ENCODE measurements around the gene TMEM11.

Gene TMEM11

GRCh38 chr17:21174713-21175112 is 39.2 kb downstream of the TMEM11 start:
- Histone ChIP-seq H3K27ac (ENCODE audit: insufficient read depth in 1 of 2, low read depth in 1 of 2, low read length in 2 of 2, poor library complexity in 1 of 2, severe bottlenecking in 2 of 2) (no peak overlapping the region), H3K4me3 (ENCODE audit: control insufficient read depth in 1 of 7, extremely low read depth in 1 of 7, insufficient read depth in 4 of 7, low read depth in 2 of 7, low read length in 6 of 7) (no peak overlapping the region), H3K9me3 (ENCODE audit: control extremely low read depth in 1 of 5, control insufficient read depth in 4 of 5, insufficient read depth in 2 of 5, low read depth in 1 of 5, low read length in 4 of 5) (no peaks in the 10 kb centered on the region), H3K36me3 (ENCODE audit: control insufficient read depth in 4 of 4, insufficient read depth in 4 of 4, low read length in 3 of 4) (peaks cover 0 to 38% (median 18%) of the 10 kb centered on the region in 4 experiments), H3K27me3 (replicated peaks in 2 of 5; ENCODE audit: control insufficient read depth in 4 of 5, insufficient read depth in 5 of 5, low read length in 4 of 5) (no peaks in the 10 kb centered on the region), H3K4me1 (ENCODE audit: control extremely low read depth in 1 of 4, control insufficient read depth in 4 of 4, insufficient read depth in 4 of 4, low read length in 3 of 4) (peaks cover 0 to 4% (median 2%) of the 10 kb centered on the region in 4 experiments)
- WGBS (ENCODE audit: insufficient coverage): 95% methylated on average over 5 of the region's 7 CpGs
- ChIA-PET CTCF (interaction anchor here (1.1 kb wide), 1 partner anchor 15 kb away, joined by 3 read pairs; no protein-coding TSS in a partner anchor), POLR2A (no interaction called here)
- DNase-seq: no peak

- ChIA-PET CTCF (interaction anchor here (0.7 to 1.1 kb wide), 2 partner anchors 14 to 16 kb away, joined by 3 read pairs; no protein-coding TSS in a partner anchor), POLR2A (no interaction called here)
- H3K4me1 ChIP-seq (ENCODE audit: control extremely low read depth in 1 of 4, control insufficient read depth in 4 of 4, insufficient read depth in 4 of 4, low read length in 3 of 4): peaks cover 0 to 4% (median 2%) of the 10 kb centered on the region in 4 experiments
These were observed 39.8 kb downstream of the TMEM11 start for GRCh38 chr17:21174186-21174585.

GRCh38 chr17:21173543-21173942 is 40.4 kb downstream of the TMEM11 start:
- CTCF ChIA-PET: interaction anchor here (0.7 to 1.1 kb wide), 3 partner anchors 13 to 22 kb away, joined by 3 to 4 read pairs (median 3); no protein-coding TSS in a partner anchor
- H3K9me3 ChIP-seq (ENCODE audit: control extremely low read depth in 1 of 5, control insufficient read depth in 4 of 5, insufficient read depth in 2 of 5, low read depth in 1 of 5, low read length in 4 of 5): no peaks in the 10 kb centered on the region
- no peaks in the 10 kb centered on the region for H3K27me3 ChIP-seq (replicated peaks in 2 of 5; ENCODE audit: control insufficient read depth in 4 of 5, insufficient read depth in 5 of 5, low read length in 4 of 5)
- peaks cover 0 to 4% (median 2%) of the 10 kb centered on the region in 4 experiments for H3K4me1 ChIP-seq (ENCODE audit: control extremely low read depth in 1 of 4, control insufficient read depth in 4 of 4, insufficient read depth in 4 of 4, low read length in 3 of 4)
- no peak overlapping the region for H3K27ac ChIP-seq (ENCODE audit: insufficient read depth in 1 of 2, low read depth in 1 of 2, low read length in 2 of 2, poor library complexity in 1 of 2, severe bottlenecking in 2 of 2)
- H3K36me3 ChIP-seq (ENCODE audit: control insufficient read depth in 4 of 4, insufficient read depth in 4 of 4, low read length in 3 of 4): peaks cover 0 to 34% (median 16%) of the 10 kb centered on the region in 4 experiments
- 100% methylated on average over 1 of the region's 2 CpGs for WGBS (ENCODE audit: insufficient coverage)
- POLR2A ChIA-PET: no interaction called here
- no peak overlapping the region for H3K4me3 ChIP-seq (ENCODE audit: control insufficient read depth in 1 of 7, extremely low read depth in 1 of 7, insufficient read depth in 4 of 7, low read depth in 2 of 7, low read length in 6 of 7)
- no peak for DNase-seq

More at GRCh38 chr17:21174186-21174585, 39.8 kb downstream of the TMEM11 start:
- WGBS (ENCODE audit: insufficient coverage): 96% methylated on average over 6 of the region's 8 CpGs
- Histone ChIP-seq H3K27ac (ENCODE audit: insufficient read depth in 1 of 2, low read depth in 1 of 2, low read length in 2 of 2, poor library complexity in 1 of 2, severe bottlenecking in 2 of 2) (no peak overlapping the region), H3K4me3 (ENCODE audit: control insufficient read depth in 1 of 7, extremely low read depth in 1 of 7, insufficient read depth in 4 of 7, low read depth in 2 of 7, low read length in 6 of 7) (no peak overlapping the region), H3K9me3 (ENCODE audit: control extremely low read depth in 1 of 5, control insufficient read depth in 4 of 5, insufficient read depth in 2 of 5, low read depth in 1 of 5, low read length in 4 of 5) (no peaks in the 10 kb centered on the region), H3K36me3 (ENCODE audit: control insufficient read depth in 4 of 4, insufficient read depth in 4 of 4, low read length in 3 of 4) (peaks cover 0 to 35% (median 16%) of the 10 kb centered on the region in 4 experiments), H3K27me3 (replicated peaks in 2 of 5; ENCODE audit: control insufficient read depth in 4 of 5, insufficient read depth in 5 of 5, low read length in 4 of 5) (no peaks in the 10 kb centered on the region)
- DNase-seq: no peak

GRCh38 chr17:21172846-21173245 is 41.1 kb downstream of the TMEM11 start:
- no peaks in the 10 kb centered on the region for H3K9me3 ChIP-seq (ENCODE audit: control extremely low read depth in 1 of 5, control insufficient read depth in 4 of 5, insufficient read depth in 2 of 5, low read depth in 1 of 5, low read length in 4 of 5)
- no peaks in the 10 kb centered on the region for H3K27me3 ChIP-seq (replicated peaks in 2 of 5; ENCODE audit: control insufficient read depth in 4 of 5, insufficient read depth in 5 of 5, low read length in 4 of 5)
- CTCF ChIA-PET: interaction anchor here (1.1 kb wide), 2 partner anchors 18 to 23 kb away, joined by 3 to 4 read pairs; no protein-coding TSS in a partner anchor
- H3K36me3 ChIP-seq (ENCODE audit: control insufficient read depth in 4 of 4, insufficient read depth in 4 of 4, low read length in 3 of 4): peaks cover 0 to 34% (median 16%) of the 10 kb centered on the region in 4 experiments
- no peak overlapping the region for H3K4me3 ChIP-seq (ENCODE audit: control insufficient read depth in 1 of 7, extremely low read depth in 1 of 7, insufficient read depth in 4 of 7, low read depth in 2 of 7, low read length in 6 of 7)
- POLR2A ChIA-PET: no interaction called here
- H3K27ac ChIP-seq (ENCODE audit: insufficient read depth in 1 of 2, low read depth in 1 of 2, low read length in 2 of 2, poor library complexity in 1 of 2, severe bottlenecking in 2 of 2): no peak overlapping the region
- H3K4me1 ChIP-seq (ENCODE audit: control extremely low read depth in 1 of 4, control insufficient read depth in 4 of 4, insufficient read depth in 4 of 4, low read length in 3 of 4): peaks cover 0 to 4% (median 2%) of the 10 kb centered on the region in 4 experiments
- no peak for DNase-seq
- WGBS (ENCODE audit: insufficient coverage): 100% methylated on average over 1 of the region's 6 CpGs

- no peak overlapping the region for H3K4me3 ChIP-seq (ENCODE audit: control insufficient read depth in 1 of 7, extremely low read depth in 1 of 7, insufficient read depth in 4 of 7, low read depth in 2 of 7, low read length in 6 of 7)
- H3K27ac ChIP-seq (ENCODE audit: insufficient read depth in 1 of 2, low read depth in 1 of 2, low read length in 2 of 2, poor library complexity in 1 of 2, severe bottlenecking in 2 of 2): no peak overlapping the region
- peaks cover 0 to 31% (median 15%) of the 10 kb centered on the region in 4 experiments for H3K36me3 ChIP-seq (ENCODE audit: control insufficient read depth in 4 of 4, insufficient read depth in 4 of 4, low read length in 3 of 4)
- ChIA-PET CTCF (no interaction called here), POLR2A (no interaction called here)
- no peak for DNase-seq
- over 99% methylated on average over 15 of the region's 17 CpGs for WGBS (ENCODE audit: insufficient coverage)
- H3K4me1 ChIP-seq (ENCODE audit: control extremely low read depth in 1 of 4, control insufficient read depth in 4 of 4, insufficient read depth in 4 of 4, low read length in 3 of 4): peaks cover 0 to 4% (median 2%) of the 10 kb centered on the region in 4 experiments
- H3K9me3 ChIP-seq (ENCODE audit: control extremely low read depth in 1 of 5, control insufficient read depth in 4 of 5, insufficient read depth in 2 of 5, low read depth in 1 of 5, low read length in 4 of 5): no peaks in the 10 kb centered on the region
- no peaks in the 10 kb centered on the region for H3K27me3 ChIP-seq (replicated peaks in 2 of 5; ENCODE audit: control insufficient read depth in 4 of 5, insufficient read depth in 5 of 5, low read length in 4 of 5)
These were observed 41.9 kb downstream of the TMEM11 start for GRCh38 chr17:21171970-21172510.

GRCh38 chr17:21171309-21171922 is 42.5 kb downstream of the TMEM11 start:
- 98% methylated on average over 10 of the region's 12 CpGs for WGBS (ENCODE audit: insufficient coverage)
- Histone ChIP-seq H3K27me3 (replicated peaks in 2 of 5; ENCODE audit: control insufficient read depth in 4 of 5, insufficient read depth in 5 of 5, low read length in 4 of 5) (no peaks in the 10 kb centered on the region), H3K27ac (ENCODE audit: insufficient read depth in 1 of 2, low read depth in 1 of 2, low read length in 2 of 2, poor library complexity in 1 of 2, severe bottlenecking in 2 of 2) (no peak overlapping the region), H3K36me3 (ENCODE audit: control insufficient read depth in 4 of 4, insufficient read depth in 4 of 4, low read length in 3 of 4) (peaks cover 0 to 31% (median 15%) of the 10 kb centered on the region in 4 experiments), H3K9me3 (ENCODE audit: control extremely low read depth in 1 of 5, control insufficient read depth in 4 of 5, insufficient read depth in 2 of 5, low read depth in 1 of 5, low read length in 4 of 5) (no peaks in the 10 kb centered on the region), H3K4me3 (ENCODE audit: control insufficient read depth in 1 of 7, extremely low read depth in 1 of 7, insufficient read depth in 4 of 7, low read depth in 2 of 7, low read length in 6 of 7) (no peak overlapping the region), H3K4me1 (ENCODE audit: control extremely low read depth in 1 of 4, control insufficient read depth in 4 of 4, insufficient read depth in 4 of 4, low read length in 3 of 4) (peaks cover 0 to 4% (median 2%) of the 10 kb centered on the region in 4 experiments)
- no peak for DNase-seq
- ChIA-PET CTCF (no interaction called here), POLR2A (no interaction called here)

GRCh38 chr17:21170809-21171208 is 43.2 kb downstream of the TMEM11 start:
- Histone ChIP-seq H3K27ac (ENCODE audit: insufficient read depth in 1 of 2, low read depth in 1 of 2, low read length in 2 of 2, poor library complexity in 1 of 2, severe bottlenecking in 2 of 2) (no peak overlapping the region), H3K4me1 (ENCODE audit: control extremely low read depth in 1 of 4, control insufficient read depth in 4 of 4, insufficient read depth in 4 of 4, low read length in 3 of 4) (peaks cover 0 to 4% (median 2%) of the 10 kb centered on the region in 4 experiments), H3K27me3 (replicated peaks in 2 of 5; ENCODE audit: control insufficient read depth in 4 of 5, insufficient read depth in 5 of 5, low read length in 4 of 5) (no peaks in the 10 kb centered on the region), H3K9me3 (ENCODE audit: control extremely low read depth in 1 of 5, control insufficient read depth in 4 of 5, insufficient read depth in 2 of 5, low read depth in 1 of 5, low read length in 4 of 5) (no peaks in the 10 kb centered on the region), H3K4me3 (ENCODE audit: control insufficient read depth in 1 of 7, extremely low read depth in 1 of 7, insufficient read depth in 4 of 7, low read depth in 2 of 7, low read length in 6 of 7) (no peak overlapping the region), H3K36me3 (ENCODE audit: control insufficient read depth in 4 of 4, insufficient read depth in 4 of 4, low read length in 3 of 4) (peaks cover 0 to 31% (median 15%) of the 10 kb centered on the region in 4 experiments)
- ChIA-PET POLR2A (no interaction called here), CTCF (interaction anchor here (1.5 kb wide), 1 partner anchor 123 kb away, joined by 3 read pairs; no protein-coding TSS in a partner anchor)
- WGBS (ENCODE audit: insufficient coverage): 71% methylated on average over 3 of the region's 7 CpGs
- DNase-seq: no peak
